Adipocyte (in vitro differentiated cells): ENCODE measurements around the gene RPS6KA2.

Experiments
- DNase-seq: peaks from one replicate; pipeline ENCODE4 v3.0.0-alpha.2; 2015; ENCODE audit warnings: low read depth
- H3K27me3 ChIP-seq: replicated peaks from 2 replicates; pipeline ENCODE4 v1.7.0; 2013; ENCODE audit warnings: mild to moderate bottlenecking, low read length, moderate library complexity; ENCODE audit not compliant: control insufficient read depth, insufficient read depth
- H3K36me3 ChIP-seq: 2 replicates; pipeline ENCODE4 v1.7.0; 2013; ENCODE audit warnings: low read length, mild to moderate bottlenecking, moderate library complexity; ENCODE audit not compliant: control insufficient read depth, insufficient read depth, severe bottlenecking
- H3K4me1 ChIP-seq: 2 replicates; pipeline ENCODE4 v1.7.0; 2013; ENCODE audit warnings: mild to moderate bottlenecking, low read length, moderate library complexity; ENCODE audit not compliant: control insufficient read depth, insufficient read depth
- H3K4me3 ChIP-seq: 2 replicates; pipeline ENCODE4 v1.7.0; 2013; ENCODE audit warnings: mild to moderate bottlenecking, low read length, moderate library complexity
- H3K9ac ChIP-seq: 2 replicates; pipeline ENCODE4 v1.7.0; 2013; ENCODE audit warnings: mild to moderate bottlenecking, low read length, moderate library complexity
- H3K9me3 ChIP-seq: 2 replicates; pipeline ENCODE4 v1.7.0; 2013; ENCODE audit warnings: mild to moderate bottlenecking, low read length, moderate library complexity; ENCODE audit not compliant: control insufficient read depth

Gene RPS6KA2

GRCh38 chr6:166610069-166610468 is 17.0 kb downstream of the RPS6KA2 start:
- Histone ChIP-seq H3K9me3 (no peaks in the 10 kb centered on the region), H3K4me3 (no peak overlapping the region), H3K36me3 (peaks cover 3% of the 10 kb centered on the region), H3K4me1 (peaks cover 10% of the 10 kb centered on the region), H3K27me3 (no peaks in the 10 kb centered on the region), H3K9ac (no peak overlapping the region)
- DNase-seq: no peak

GRCh38 chr6:166608774-166609173 is 18.3 kb downstream of the RPS6KA2 start:
- Histone ChIP-seq H3K4me1 (no peaks in the 10 kb centered on the region), H3K4me3 (no peak overlapping the region), H3K9ac (no peak overlapping the region), H3K27me3 (no peaks in the 10 kb centered on the region), H3K36me3 (peaks cover 3% of the 10 kb centered on the region), H3K9me3 (no peaks in the 10 kb centered on the region)
- DNase-seq: peak; percentile 85

GRCh38 chr6:166605752-166606151 is 21.3 kb downstream of the RPS6KA2 start:
- Histone ChIP-seq H3K4me1 (no peaks in the 10 kb centered on the region), H3K36me3 (peaks cover 3% of the 10 kb centered on the region), H3K9me3 (no peaks in the 10 kb centered on the region), H3K27me3 (no peaks in the 10 kb centered on the region), H3K9ac (no peak overlapping the region), H3K4me3 (no peak overlapping the region)
- DNase-seq: no peak

GRCh38 chr6:166604911-166605310 is 22.1 kb downstream of the RPS6KA2 start:
- Histone ChIP-seq H3K9me3 (no peaks in the 10 kb centered on the region), H3K4me3 (no peak overlapping the region), H3K9ac (no peak overlapping the region), H3K36me3 (peaks cover 3% of the 10 kb centered on the region), H3K27me3 (no peaks in the 10 kb centered on the region), H3K4me1 (no peaks in the 10 kb centered on the region)
- no peak for DNase-seq

GRCh38 chr6:166604328-166604727 is 22.7 kb downstream of the RPS6KA2 start:
- no peak overlapping the region for H3K9ac ChIP-seq
- peaks cover 3% of the 10 kb centered on the region for H3K36me3 ChIP-seq
- no peaks in the 10 kb centered on the region for H3K9me3 ChIP-seq
- H3K4me1 ChIP-seq: no peaks in the 10 kb centered on the region
- H3K4me3 ChIP-seq: no peak overlapping the region
- no peaks in the 10 kb centered on the region for H3K27me3 ChIP-seq
- DNase-seq: no peak

- H3K36me3 ChIP-seq: peaks cover 3% of the 10 kb centered on the region
- H3K4me1 ChIP-seq: peaks cover 10% of the 10 kb centered on the region
- H3K9me3 ChIP-seq: no peaks in the 10 kb centered on the region
- H3K9ac ChIP-seq: no peak overlapping the region
- no peak for DNase-seq
- no peaks in the 10 kb centered on the region for H3K27me3 ChIP-seq
- H3K4me3 ChIP-seq: no peak overlapping the region
Measured at GRCh38 chr6:166603043-166603690, 23.9 kb downstream of the RPS6KA2 start.

GRCh38 chr6:166601956-166602355 is 25.1 kb downstream of the RPS6KA2 start:
- Histone ChIP-seq H3K4me1 (peaks cover 22% of the 10 kb centered on the region), H3K4me3 (no peak overlapping the region), H3K9me3 (no peaks in the 10 kb centered on the region), H3K27me3 (no peaks in the 10 kb centered on the region), H3K9ac (no peak overlapping the region), H3K36me3 (peaks cover 3% of the 10 kb centered on the region)
- no peak for DNase-seq

- H3K4me1 ChIP-seq: peaks cover 27% of the 10 kb centered on the region
- peak; percentile 31 for DNase-seq
- peaks cover 3% of the 10 kb centered on the region for H3K36me3 ChIP-seq
- H3K4me3 ChIP-seq: no peak overlapping the region
- no peaks in the 10 kb centered on the region for H3K9me3 ChIP-seq
- no peaks in the 10 kb centered on the region for H3K27me3 ChIP-seq
- H3K9ac ChIP-seq: no peak overlapping the region
Measured at GRCh38 chr6:166600931-166601330, 26.1 kb downstream of the RPS6KA2 start.

- Histone ChIP-seq H3K36me3 (peaks cover 3% of the 10 kb centered on the region), H3K9me3 (no peaks in the 10 kb centered on the region), H3K27me3 (no peaks in the 10 kb centered on the region), H3K9ac (no peak overlapping the region), H3K4me1 (peaks cover 42% of the 10 kb centered on the region), H3K4me3 (no peak overlapping the region)
- no peak for DNase-seq
Measured at GRCh38 chr6:166599205-166599604, 27.8 kb downstream of the RPS6KA2 start.

- Histone ChIP-seq H3K4me1 (peaks cover 42% of the 10 kb centered on the region), H3K9ac (peak overlapping the region; percentile 41), H3K4me3 (no peak overlapping the region), H3K36me3 (peaks cover 1% of the 10 kb centered on the region), H3K9me3 (no peaks in the 10 kb centered on the region), H3K27me3 (no peaks in the 10 kb centered on the region)
- peak; percentile 95 for DNase-seq
Measured at GRCh38 chr6:166598441-166599138, 28.5 kb downstream of the RPS6KA2 start.

GRCh38 chr6:166597711-166598440 is 29.2 kb downstream of the RPS6KA2 start:
- Histone ChIP-seq H3K9me3 (no peaks in the 10 kb centered on the region), H3K9ac (peak overlapping the region; percentile 41), H3K4me1 (peaks cover 42% of the 10 kb centered on the region), H3K36me3 (no peaks in the 10 kb centered on the region), H3K4me3 (no peak overlapping the region), H3K27me3 (no peaks in the 10 kb centered on the region)
- DNase-seq: no peak
